Measurements from ENCODE around the gene ASIC2.

The ASIC2 gene

GRCh38 chr17:33328129-33328528 is 35.0 kb upstream of the ASIC2 start:
- Histone ChIP-seq H3K4me3 (replicated peaks; ENCODE audit: insufficient read depth, low read length) (no peak overlapping the region), H3K27ac (replicated peaks) (no peak overlapping the region), H3K27me3 (ENCODE audit: insufficient read depth, poor library complexity, severe bottlenecking) (no peaks in the 10 kb centered on the region)
- DNase-seq (ENCODE audit: low read depth in 1 of 2, low spot score in 1 of 2), result no peak
- TF ChIP-seq REST (IDR thresholded peaks at IDR 0.05; ENCODE audit: insufficient replicate concordance, low read depth) (peak; percentile 93), CTCF (IDR thresholded peaks at IDR 0.05; ENCODE audit: insufficient read depth, low read length) (no peak), GABPA (IDR thresholded peaks at IDR 0.05; ENCODE audit: low read depth) (no peak), SPI1 (IDR thresholded peaks at IDR 0.05; ENCODE audit: borderline replicate concordance, low read depth) (no peak), POLR2AphosphoS5 (IDR thresholded peaks at IDR 0.05; ENCODE audit: low read depth) (no peak)

GRCh38 chr17:33324736-33325135 is 31.6 kb upstream of the ASIC2 start:
- no peak for DNase-seq (ENCODE audit: low read depth in 1 of 2, low spot score in 1 of 2)
- Histone ChIP-seq H3K4me3 (replicated peaks; ENCODE audit: insufficient read depth, low read length) (no peak overlapping the region), H3K27ac (replicated peaks) (no peak overlapping the region), H3K27me3 (ENCODE audit: insufficient read depth, poor library complexity, severe bottlenecking) (no peaks in the 10 kb centered on the region)
- TF ChIP-seq CTCF (IDR thresholded peaks at IDR 0.05; ENCODE audit: insufficient read depth, low read length) (no peak), POLR2AphosphoS5 (IDR thresholded peaks at IDR 0.05; ENCODE audit: low read depth) (no peak), SPI1 (IDR thresholded peaks at IDR 0.05; ENCODE audit: borderline replicate concordance, low read depth) (no peak), GABPA (IDR thresholded peaks at IDR 0.05; ENCODE audit: low read depth) (no peak), REST (IDR thresholded peaks at IDR 0.05; ENCODE audit: insufficient replicate concordance, low read depth) (no peak)

- Histone ChIP-seq H3K27me3 (ENCODE audit: insufficient read depth, poor library complexity, severe bottlenecking) (no peaks in the 10 kb centered on the region), H3K4me3 (replicated peaks; ENCODE audit: insufficient read depth, low read length) (no peak overlapping the region), H3K27ac (replicated peaks) (no peak overlapping the region)
- TF ChIP-seq GABPA (IDR thresholded peaks at IDR 0.05; ENCODE audit: low read depth), result no peak
- TF ChIP-seq REST (IDR thresholded peaks at IDR 0.05; ENCODE audit: insufficient replicate concordance, low read depth), result no peak
- no peak for DNase-seq (ENCODE audit: low read depth in 1 of 2, low spot score in 1 of 2)
Measured at GRCh38 chr17:33322063-33322462, 29.0 kb upstream of the ASIC2 start.

GRCh38 chr17:33318241-33318640 is 25.1 kb upstream of the ASIC2 start:
- no peak overlapping the region for H3K4me3 ChIP-seq (replicated peaks; ENCODE audit: insufficient read depth, low read length)
- DNase-seq (ENCODE audit: low read depth in 1 of 2, low spot score in 1 of 2), result no peak
- no peak for TF ChIP-seq SPI1 (IDR thresholded peaks at IDR 0.05; ENCODE audit: borderline replicate concordance, low read depth)
- TF ChIP-seq CTCF (IDR thresholded peaks at IDR 0.05; ENCODE audit: insufficient read depth, low read length), result no peak
- no peak for TF ChIP-seq REST (IDR thresholded peaks at IDR 0.05; ENCODE audit: insufficient replicate concordance, low read depth)
- TF ChIP-seq GABPA (IDR thresholded peaks at IDR 0.05; ENCODE audit: low read depth), result no peak
- TF ChIP-seq POLR2AphosphoS5 (IDR thresholded peaks at IDR 0.05; ENCODE audit: low read depth), result no peak
- H3K27ac ChIP-seq (replicated peaks), result no peak overlapping the region
- H3K27me3 ChIP-seq (ENCODE audit: insufficient read depth, poor library complexity, severe bottlenecking), result no peaks in the 10 kb centered on the region

Measured in HL-60 (cell line).